Body of pancreas (tissue), 4 donors: ENCODE data around the gene EEFSEC.

Source experiments
- POLR2A ChIP-seq, 3 donors: fragments of 450-650 bp; IDR thresholded peaks; one replicate each; pipeline ENCODE4 v1.6.1; 2016; ENCODE audit warnings: antibody characterized with exemption in 3 of 3, mild to moderate bottlenecking in 2 of 3
- TF ChIP-seq, protein P1 (sequence below), 7 experiments: fragments of 450-650 bp in 4 of 7; fragments of 200-600 bp in 3 of 7; sonication (generic) in 3 of 7; IDR thresholded peaks; one replicate each; pipeline ENCODE4 v1.5.1; 2016 to 2019; ENCODE audit warnings: antibody characterized with exemption in 7 of 7

DNA sequence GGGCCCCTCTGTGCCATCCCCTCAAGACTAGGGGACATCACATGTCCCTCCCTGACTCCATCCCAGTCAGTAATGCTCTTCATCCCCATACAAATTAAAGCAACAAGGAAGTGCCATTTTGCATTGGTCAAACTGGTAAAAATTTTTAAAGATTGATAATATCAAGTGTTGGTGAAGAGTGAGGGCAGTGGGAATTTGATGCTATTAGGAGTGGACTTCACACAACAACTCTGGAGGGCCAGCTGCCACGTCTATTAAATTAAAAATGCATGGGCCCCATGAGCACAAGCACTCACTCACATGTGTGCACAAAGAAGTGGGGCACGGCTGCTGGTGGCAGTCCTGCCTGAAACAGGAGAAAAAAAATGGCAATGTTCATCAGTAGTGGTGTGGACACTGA, 265.6 kb downstream of the EEFSEC start:
- TF ChIP-seq, protein P1, sequence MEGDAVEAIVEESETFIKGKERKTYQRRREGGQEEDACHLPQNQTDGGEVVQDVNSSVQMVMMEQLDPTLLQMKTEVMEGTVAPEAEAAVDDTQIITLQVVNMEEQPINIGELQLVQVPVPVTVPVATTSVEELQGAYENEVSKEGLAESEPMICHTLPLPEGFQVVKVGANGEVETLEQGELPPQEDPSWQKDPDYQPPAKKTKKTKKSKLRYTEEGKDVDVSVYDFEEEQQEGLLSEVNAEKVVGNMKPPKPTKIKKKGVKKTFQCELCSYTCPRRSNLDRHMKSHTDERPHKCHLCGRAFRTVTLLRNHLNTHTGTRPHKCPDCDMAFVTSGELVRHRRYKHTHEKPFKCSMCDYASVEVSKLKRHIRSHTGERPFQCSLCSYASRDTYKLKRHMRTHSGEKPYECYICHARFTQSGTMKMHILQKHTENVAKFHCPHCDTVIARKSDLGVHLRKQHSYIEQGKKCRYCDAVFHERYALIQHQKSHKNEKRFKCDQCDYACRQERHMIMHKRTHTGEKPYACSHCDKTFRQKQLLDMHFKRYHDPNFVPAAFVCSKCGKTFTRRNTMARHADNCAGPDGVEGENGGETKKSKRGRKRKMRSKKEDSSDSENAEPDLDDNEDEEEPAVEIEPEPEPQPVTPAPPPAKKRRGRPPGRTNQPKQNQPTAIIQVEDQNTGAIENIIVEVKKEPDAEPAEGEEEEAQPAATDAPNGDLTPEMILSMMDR (IDR thresholded peaks at IDR 0.05): no peak
- no peak for TF ChIP-seq POLR2A (IDR thresholded peaks at IDR 0.05)
